Parathyroid adenoma (tissue), 2 donors: ENCODE measurements around the gene DCAF17.

Source experiments
- H2AFZ ChIP-seq: fragments of 300-600 bp; sonication (generic); one replicate; pipeline ENCODE4 v1.7.0; 2017; ENCODE audit warnings: antibody characterized with exemption, mild to moderate bottlenecking
- H3K27ac ChIP-seq: fragments of 300-600 bp; sonication (generic); one replicate; pipeline ENCODE4 v1.7.0; 2017
- H3K27me3 ChIP-seq: fragments of 300-600 bp; sonication (generic); one replicate; pipeline ENCODE4 v1.7.0; 2017; ENCODE audit warnings: low read length; ENCODE audit not compliant: control insufficient read depth, insufficient read depth
- H3K36me3 ChIP-seq: fragments of 300-600 bp; sonication (generic); one replicate; pipeline ENCODE4 v1.7.0; 2017; ENCODE audit warnings: low read length; ENCODE audit not compliant: control insufficient read depth, insufficient read depth
- H3K4me1 ChIP-seq: fragments of 300-600 bp; sonication (generic); one replicate; pipeline ENCODE4 v1.7.0; 2017; ENCODE audit warnings: control low read depth
- H3K4me2 ChIP-seq: fragments of 300-600 bp; sonication (generic); one replicate; pipeline ENCODE4 v1.7.0; 2017; ENCODE audit warnings: low read length
- H3K4me3 ChIP-seq: fragments of 300-600 bp; sonication (generic); one replicate; pipeline ENCODE4 v1.7.0; 2017; ENCODE audit warnings: low read depth, low read length
- H3K79me2 ChIP-seq: fragments of 300-600 bp; sonication (generic); one replicate; pipeline ENCODE4 v1.7.0; 2017; ENCODE audit warnings: control low read depth
- H3K9ac ChIP-seq: fragments of 300-600 bp; sonication (generic); one replicate; pipeline ENCODE4 v1.7.0; 2017; ENCODE audit warnings: mild to moderate bottlenecking
- H3K9me3 ChIP-seq: fragments of 300-600 bp; sonication (generic); one replicate; pipeline ENCODE4 v1.7.0; 2017; ENCODE audit warnings: low read length; ENCODE audit not compliant: control insufficient read depth
- TF ChIP-seq, protein P1 (sequence below): fragments of 300-600 bp; sonication (generic); IDR thresholded peaks from one replicate; pipeline ENCODE4 v1.7.0; 2017; ENCODE audit warnings: antibody characterized with exemption, mild to moderate bottlenecking
- donor health status: primary hyperparathyroidism.

The DCAF17 gene

DNA sequence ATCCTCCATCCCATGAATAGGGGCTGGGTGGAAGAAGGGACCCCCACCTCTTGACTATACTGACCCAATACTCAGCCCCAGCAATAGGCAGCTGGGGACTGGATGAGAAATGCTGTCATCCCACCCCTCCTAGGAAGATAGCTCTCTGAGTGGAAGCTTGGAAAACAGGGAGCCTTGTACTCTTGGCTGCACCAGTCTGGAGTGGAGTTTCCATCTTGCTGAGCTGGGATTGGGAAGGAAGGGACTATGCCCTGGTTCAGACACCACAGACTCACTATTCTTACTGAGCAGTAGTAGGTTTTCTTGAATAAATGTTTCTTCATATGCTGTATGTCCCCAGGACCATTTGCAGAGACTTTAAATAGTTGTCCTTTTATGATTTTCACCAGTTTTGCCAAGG, 7.4 kb downstream of the DCAF17 start:
- TF ChIP-seq, protein P1, sequence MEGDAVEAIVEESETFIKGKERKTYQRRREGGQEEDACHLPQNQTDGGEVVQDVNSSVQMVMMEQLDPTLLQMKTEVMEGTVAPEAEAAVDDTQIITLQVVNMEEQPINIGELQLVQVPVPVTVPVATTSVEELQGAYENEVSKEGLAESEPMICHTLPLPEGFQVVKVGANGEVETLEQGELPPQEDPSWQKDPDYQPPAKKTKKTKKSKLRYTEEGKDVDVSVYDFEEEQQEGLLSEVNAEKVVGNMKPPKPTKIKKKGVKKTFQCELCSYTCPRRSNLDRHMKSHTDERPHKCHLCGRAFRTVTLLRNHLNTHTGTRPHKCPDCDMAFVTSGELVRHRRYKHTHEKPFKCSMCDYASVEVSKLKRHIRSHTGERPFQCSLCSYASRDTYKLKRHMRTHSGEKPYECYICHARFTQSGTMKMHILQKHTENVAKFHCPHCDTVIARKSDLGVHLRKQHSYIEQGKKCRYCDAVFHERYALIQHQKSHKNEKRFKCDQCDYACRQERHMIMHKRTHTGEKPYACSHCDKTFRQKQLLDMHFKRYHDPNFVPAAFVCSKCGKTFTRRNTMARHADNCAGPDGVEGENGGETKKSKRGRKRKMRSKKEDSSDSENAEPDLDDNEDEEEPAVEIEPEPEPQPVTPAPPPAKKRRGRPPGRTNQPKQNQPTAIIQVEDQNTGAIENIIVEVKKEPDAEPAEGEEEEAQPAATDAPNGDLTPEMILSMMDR = no peak
- H3K27ac ChIP-seq = no peak overlapping the region
- H3K36me3 ChIP-seq = no peaks in the 10 kb centered on the region
- H3K9me3 ChIP-seq = no peaks in the 10 kb centered on the region
- H3K4me2 ChIP-seq = no peak overlapping the region
- peaks cover 5% of the 10 kb centered on the region for H3K79me2 ChIP-seq
- no peak overlapping the region for H2AFZ ChIP-seq
- H3K4me3 ChIP-seq = no peak overlapping the region
- no peaks in the 10 kb centered on the region for H3K4me1 ChIP-seq
- H3K27me3 ChIP-seq = no peaks in the 10 kb centered on the region
- H3K9ac ChIP-seq = no peak overlapping the region

- Histone ChIP-seq H3K27ac (no peak overlapping the region), H3K27me3 (no peaks in the 10 kb centered on the region), H2AFZ (no peak overlapping the region), H3K4me1 (no peaks in the 10 kb centered on the region), H3K36me3 (no peaks in the 10 kb centered on the region), H3K79me2 (no peaks in the 10 kb centered on the region), H3K9ac (no peak overlapping the region), H3K4me3 (no peak overlapping the region), H3K9me3 (no peaks in the 10 kb centered on the region), H3K4me2 (no peak overlapping the region)
- TF ChIP-seq, protein P1 = no peak
These were observed 13.6 kb downstream of the DCAF17 start for GRCh38 chr2:171447675-171448074.

DNA sequence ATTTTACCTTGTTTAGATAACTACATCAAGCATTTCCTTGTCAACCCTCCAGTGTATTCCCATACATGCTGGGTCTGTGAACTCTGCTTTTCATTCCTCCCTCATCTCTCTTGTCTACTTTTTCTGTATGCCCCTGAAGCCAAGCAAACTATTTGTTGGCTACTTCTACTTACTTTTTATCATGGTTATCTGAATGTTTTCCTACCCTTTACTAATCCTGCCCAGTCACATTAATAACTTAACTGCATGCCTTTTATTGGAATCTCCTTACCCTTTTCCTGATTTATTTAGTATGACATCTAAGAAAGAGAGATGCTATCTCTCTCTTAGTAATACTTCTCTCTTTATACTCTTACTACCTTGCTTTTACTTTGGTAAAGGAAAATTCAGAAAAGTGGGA, 17.0 kb downstream of the DCAF17 start:
- no peaks in the 10 kb centered on the region for H3K36me3 ChIP-seq
- H3K4me2 ChIP-seq = no peak overlapping the region
- H3K9ac ChIP-seq = no peak overlapping the region
- no peak overlapping the region for H3K4me3 ChIP-seq
- H3K27ac ChIP-seq = no peak overlapping the region
- H3K9me3 ChIP-seq = no peaks in the 10 kb centered on the region
- H3K27me3 ChIP-seq = no peaks in the 10 kb centered on the region
- H3K4me1 ChIP-seq = no peaks in the 10 kb centered on the region
- no peak overlapping the region for H2AFZ ChIP-seq
- TF ChIP-seq, protein P1 = no peak
- no peaks in the 10 kb centered on the region for H3K79me2 ChIP-seq

GRCh38 chr2:171452773-171453172, 18.7 kb downstream of the DCAF17 start:
- TF ChIP-seq, protein P1 = no peak
- H3K79me2 ChIP-seq = no peaks in the 10 kb centered on the region
- H3K9me3 ChIP-seq = no peaks in the 10 kb centered on the region
- H3K4me2 ChIP-seq = no peak overlapping the region
- no peaks in the 10 kb centered on the region for H3K27me3 ChIP-seq
- H3K36me3 ChIP-seq = no peaks in the 10 kb centered on the region
- no peak overlapping the region for H3K4me3 ChIP-seq
- no peak overlapping the region for H3K27ac ChIP-seq
- H3K4me1 ChIP-seq = no peaks in the 10 kb centered on the region
- no peak overlapping the region for H3K9ac ChIP-seq
- no peak overlapping the region for H2AFZ ChIP-seq

DNA sequence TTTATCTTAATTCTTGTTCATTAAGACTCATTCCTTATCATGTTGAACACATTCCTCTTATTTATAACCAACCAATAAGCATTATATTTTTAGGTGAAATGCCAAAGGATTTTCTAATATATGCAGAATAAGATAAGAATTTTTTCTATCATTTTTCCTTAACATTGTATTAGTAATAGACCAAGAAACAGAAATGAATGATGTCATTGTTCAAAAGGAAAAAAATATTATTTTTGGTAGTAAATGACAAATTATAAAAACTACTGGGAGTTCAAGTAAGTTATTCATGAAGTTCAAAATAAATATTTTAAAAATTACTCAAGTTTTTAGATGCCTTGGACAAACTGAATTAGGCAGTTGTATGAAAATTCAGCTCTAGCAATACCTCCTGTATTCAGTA, 25.5 kb downstream of the DCAF17 start:
- Histone ChIP-seq H3K27me3 (no peaks in the 10 kb centered on the region), H3K9me3 (no peaks in the 10 kb centered on the region), H3K4me3 (no peak overlapping the region), H3K79me2 (no peaks in the 10 kb centered on the region), H3K27ac (no peak overlapping the region), H2AFZ (no peak overlapping the region), H3K9ac (no peak overlapping the region), H3K4me1 (no peaks in the 10 kb centered on the region), H3K36me3 (no peaks in the 10 kb centered on the region), H3K4me2 (no peak overlapping the region)
- TF ChIP-seq, protein P1 = no peak
